IPS DF 6.9 (cell line): ENCODE measurements around the gene NETO2.
"Not testable (repeated sequence)": the region's sequence is repeated elsewhere in the genome, so short reads cannot be mapped to it uniquely, and the experiment has no call there.

Experiments used
- DNase-seq: peaks from one replicate; pipeline ENCODE4 v3.0.0-alpha.2; 2013; ENCODE audit warnings: low read depth, low spot score
- H3K27ac ChIP-seq: one replicate; pipeline ENCODE4 v1.5.1; 2013; ENCODE audit warnings: low read length, control low read depth
- H3K27me3 ChIP-seq: 2 replicates; pipeline ENCODE4 v1.6.1; 2013; ENCODE audit warnings: mild to moderate bottlenecking, low read length; ENCODE audit not compliant: control insufficient read depth, insufficient read depth
- H3K36me3 ChIP-seq: 2 replicates; pipeline ENCODE4 v1.6.1; 2013; ENCODE audit warnings: low read length; ENCODE audit not compliant: control insufficient read depth, insufficient read depth
- H3K4me1 ChIP-seq: 2 replicates; pipeline ENCODE4 v1.6.1; 2013; ENCODE audit warnings: low read length; ENCODE audit not compliant: control insufficient read depth, insufficient read depth
- H3K4me3 ChIP-seq: 2 replicates; pipeline ENCODE4 v1.5.1; 2013; ENCODE audit warnings: mild to moderate bottlenecking, low read length
- H3K9me3 ChIP-seq: 2 replicates; pipeline ENCODE4 v1.6.1; 2013; ENCODE audit warnings: low read length, inconsistent platforms; ENCODE audit not compliant: control insufficient read depth, insufficient read depth
- WGBS: extraction: QIAGEN DNeasy Blood & Tissue Kit; methylation state at CpG from one replicate; pipeline ENCODE4 v1.1.7; 2013; ENCODE audit warnings: mixed read lengths, missing lambda C conversion rate; ENCODE audit not compliant: insufficient read length, insufficient coverage; 5-methylcytosine and 5-hydroxymethylcytosine counted together

The NETO2 gene, protein sequence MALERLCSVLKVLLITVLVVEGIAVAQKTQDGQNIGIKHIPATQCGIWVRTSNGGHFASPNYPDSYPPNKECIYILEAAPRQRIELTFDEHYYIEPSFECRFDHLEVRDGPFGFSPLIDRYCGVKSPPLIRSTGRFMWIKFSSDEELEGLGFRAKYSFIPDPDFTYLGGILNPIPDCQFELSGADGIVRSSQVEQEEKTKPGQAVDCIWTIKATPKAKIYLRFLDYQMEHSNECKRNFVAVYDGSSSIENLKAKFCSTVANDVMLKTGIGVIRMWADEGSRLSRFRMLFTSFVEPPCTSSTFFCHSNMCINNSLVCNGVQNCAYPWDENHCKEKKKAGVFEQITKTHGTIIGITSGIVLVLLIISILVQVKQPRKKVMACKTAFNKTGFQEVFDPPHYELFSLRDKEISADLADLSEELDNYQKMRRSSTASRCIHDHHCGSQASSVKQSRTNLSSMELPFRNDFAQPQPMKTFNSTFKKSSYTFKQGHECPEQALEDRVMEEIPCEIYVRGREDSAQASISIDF

DNA sequence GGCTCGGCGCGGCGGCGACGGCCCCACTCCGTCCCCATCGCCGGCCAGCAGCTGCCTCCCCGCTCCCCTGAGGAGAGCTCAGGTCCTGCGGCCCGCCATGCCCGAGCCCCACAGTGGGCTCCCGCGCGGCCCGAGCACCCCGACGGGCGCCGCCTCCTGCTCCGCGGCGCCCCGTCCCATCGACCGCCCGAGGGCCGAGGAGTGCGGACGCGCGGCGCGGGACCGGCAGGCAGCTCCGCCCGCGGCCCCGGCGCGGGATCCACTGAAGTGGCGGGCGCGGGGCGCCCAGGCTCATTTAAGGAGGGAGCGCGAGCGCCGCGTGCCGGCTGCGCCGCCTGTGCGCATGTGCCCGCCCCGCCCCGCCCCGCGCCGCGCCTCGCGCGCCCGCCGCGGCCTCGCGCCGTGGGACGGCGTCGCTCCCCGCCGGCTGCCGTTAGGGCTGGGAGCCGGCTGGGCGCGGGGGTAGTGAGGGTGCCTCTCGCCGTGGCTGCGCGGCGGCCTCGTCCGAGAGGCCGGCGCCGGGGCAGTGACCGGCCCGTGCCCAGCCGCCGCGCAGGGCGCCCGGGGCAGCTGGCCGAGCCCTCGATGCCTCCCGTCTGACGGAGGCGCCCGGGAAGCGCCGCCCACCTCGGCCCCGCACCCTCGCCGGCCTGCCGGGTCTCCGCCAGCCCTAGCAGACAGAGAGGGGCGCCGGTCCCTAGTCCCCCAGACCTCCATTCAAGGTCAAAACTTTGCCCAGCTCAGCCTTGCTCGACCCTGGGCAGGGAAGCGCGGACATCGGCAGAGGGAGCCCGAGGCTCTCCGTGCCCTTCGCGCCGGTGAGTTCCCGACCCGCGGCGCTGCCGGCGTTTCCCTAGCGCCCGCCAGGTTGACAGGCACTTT, at the start of gene NETO2:
Gene NETO2 (minus strand): TSS at position 269 of the 882 bp plus-strand sequence. CDS start 333 bp downstream, outside the sequence.
- Histone ChIP-seq H3K27me3 (peaks cover 8% of the 10 kb centered on the region; the same call in 1 of the 2 replicates), H3K36me3 (no peaks in the 10 kb centered on the region), H3K27ac (no peak within 1 kb of the TSS), H3K4me3 (peak within 1 kb of the TSS; percentile 59; the same call in 1 of the 2 replicates), H3K4me1 (peaks cover 1% of the 10 kb centered on the region; the same call in 1 of the 2 replicates), H3K9me3 (no peaks in the 10 kb centered on the region)
- WGBS, result no CpG with 5 or more reads among the region's 130 CpGs
- no peak for DNase-seq

DNA sequence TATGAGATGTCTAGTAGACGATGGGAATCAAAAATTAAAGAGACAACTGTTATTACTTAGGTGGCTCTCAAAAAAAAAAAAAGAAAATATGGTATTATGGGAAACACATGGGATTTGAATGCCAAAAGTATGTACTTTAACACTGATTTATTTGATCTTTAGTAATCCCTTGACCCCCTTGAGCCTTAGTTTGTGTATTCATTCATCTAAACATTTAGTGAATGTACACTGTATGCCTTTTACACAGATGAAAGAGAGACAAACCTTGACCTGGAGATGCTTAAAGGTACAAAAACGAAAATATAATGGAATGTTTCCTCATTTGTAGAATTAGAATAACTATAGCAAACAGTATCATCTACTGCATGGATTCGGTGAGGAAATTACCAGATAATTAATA, 38.6 kb upstream of the NETO2 start:
- H3K27ac ChIP-seq, result no peak overlapping the region
- no peak for DNase-seq
- no CpG with 5 or more reads among the region's 3 CpGs for WGBS
- H3K4me3 ChIP-seq, result no peak overlapping the region
- no peaks in the 10 kb centered on the region; the same call in 1 of the 2 replicates for H3K9me3 ChIP-seq
- H3K36me3 ChIP-seq, result no peaks in the 10 kb centered on the region
- H3K4me1 ChIP-seq, result no peaks in the 10 kb centered on the region
- H3K27me3 ChIP-seq, result no peaks in the 10 kb centered on the region

DNA sequence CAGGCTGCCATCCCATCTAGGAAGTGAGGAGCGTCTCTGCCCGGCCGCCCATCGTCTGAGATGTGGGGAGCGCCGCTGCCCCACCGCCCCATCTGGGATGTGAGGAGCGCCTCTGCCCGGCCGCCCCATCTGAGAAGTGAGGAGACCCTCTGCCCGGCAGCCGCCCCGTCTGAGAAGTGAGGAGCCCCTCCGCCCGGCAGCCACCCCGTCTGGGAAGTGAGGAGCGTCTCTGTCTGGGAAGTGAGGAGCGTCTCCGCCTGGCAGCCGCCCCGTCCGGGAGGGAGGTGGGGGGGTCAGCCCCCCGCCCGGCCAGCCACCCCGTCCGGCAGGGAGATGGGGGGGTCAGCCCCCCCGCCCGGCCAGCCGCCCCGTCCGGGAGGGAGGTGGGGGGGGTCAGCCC, 37.3 kb upstream of the NETO2 start:
- H3K9me3 ChIP-seq, H3K4me3 ChIP-seq, H3K36me3 ChIP-seq, H3K4me1 ChIP-seq, H3K27me3 ChIP-seq, DNase-seq, H3K27ac ChIP-seq: not testable (repeated sequence)
- no CpG with 5 or more reads among the region's 31 CpGs for WGBS

DNA sequence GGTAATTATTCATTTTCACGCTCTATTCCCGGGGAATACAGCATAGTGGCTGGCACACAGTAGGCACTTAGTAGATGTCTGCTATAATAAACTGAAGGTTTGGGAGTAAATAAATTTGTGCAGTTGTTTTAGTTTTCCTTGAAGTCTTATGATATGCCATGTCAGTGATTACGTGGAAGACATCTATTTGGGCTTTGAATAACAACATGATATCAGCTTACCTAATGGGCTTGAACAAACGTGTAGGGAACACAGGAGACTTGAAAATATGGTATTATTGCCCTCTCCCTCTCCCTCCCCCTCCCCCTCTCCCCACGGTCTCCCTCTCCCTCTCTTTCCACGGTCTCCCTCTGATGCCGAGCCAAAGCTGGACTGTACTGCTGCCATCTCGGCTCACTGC, 36.3 kb upstream of the NETO2 start:
- H3K36me3 ChIP-seq, result no peaks in the 10 kb centered on the region
- WGBS, result no CpG with 5 or more reads among the region's 8 CpGs
- H3K27me3 ChIP-seq, result no peaks in the 10 kb centered on the region
- H3K4me1 ChIP-seq, result no peaks in the 10 kb centered on the region
- H3K9me3 ChIP-seq, result no peaks in the 10 kb centered on the region; the same call in 1 of the 2 replicates
- DNase-seq, result no peak
- no peak overlapping the region for H3K4me3 ChIP-seq
- no peak overlapping the region for H3K27ac ChIP-seq

DNA sequence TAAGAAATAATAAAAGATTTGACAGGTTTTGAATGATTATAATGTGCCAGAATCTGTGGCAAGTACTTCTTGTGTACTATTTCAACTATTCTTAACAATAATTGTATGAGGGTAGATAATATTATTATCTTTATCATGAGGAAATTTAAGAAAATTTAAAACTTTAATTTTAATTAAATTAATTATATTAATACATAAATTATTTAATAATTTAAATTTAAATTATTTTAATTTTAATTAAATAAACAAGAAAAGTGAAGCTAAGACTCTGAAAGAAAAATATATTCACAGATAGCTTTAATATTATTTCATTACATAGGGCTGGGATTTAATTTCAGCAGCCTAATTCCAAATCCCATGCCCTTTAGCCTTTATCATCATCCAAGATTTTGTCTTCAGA, 31.4 kb upstream of the NETO2 start:
- H3K36me3 ChIP-seq, result no peaks in the 10 kb centered on the region
- no peaks in the 10 kb centered on the region for H3K27me3 ChIP-seq
- no peaks in the 10 kb centered on the region for H3K4me1 ChIP-seq
- DNase-seq, result no peak
- no peaks in the 10 kb centered on the region for H3K9me3 ChIP-seq
- H3K27ac ChIP-seq, result no peak overlapping the region
- H3K4me3 ChIP-seq, result no peak overlapping the region

DNA sequence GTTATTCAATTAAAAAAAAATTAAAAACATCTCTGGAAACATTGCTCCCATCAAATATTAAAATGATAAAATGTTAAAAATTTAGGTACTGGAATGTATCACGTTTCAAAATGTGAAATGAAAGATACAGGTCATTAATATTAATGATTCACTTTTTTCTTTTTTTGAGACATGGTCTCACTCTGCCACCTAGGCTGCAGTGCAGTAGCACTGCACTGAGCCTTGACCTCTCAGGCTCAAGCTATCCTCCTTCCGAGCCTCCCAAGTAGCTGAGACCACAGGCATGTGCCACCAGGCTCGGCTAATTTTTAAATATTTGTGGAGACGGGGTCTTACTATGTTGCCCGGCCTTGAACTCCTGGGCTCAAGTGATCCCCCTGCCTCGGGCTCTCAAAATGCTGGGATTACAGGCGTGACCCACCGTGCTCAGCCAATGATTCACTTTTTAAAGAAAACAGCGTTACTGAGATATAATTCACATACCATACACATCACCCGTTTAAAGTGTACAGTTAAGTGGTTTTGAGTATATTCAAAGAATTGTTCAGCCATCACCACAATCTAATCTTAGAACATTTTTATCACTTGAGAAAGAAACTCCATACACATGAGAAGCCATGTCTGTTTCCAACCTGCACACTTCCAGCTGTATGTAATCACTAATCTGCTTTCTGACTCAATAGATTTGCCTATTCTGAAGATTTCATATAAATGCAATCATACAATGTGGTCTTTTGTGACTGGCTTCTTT, 19.1 kb upstream of the NETO2 start:
- Histone ChIP-seq H3K27ac (no peak overlapping the region), H3K27me3 (no peaks in the 10 kb centered on the region), H3K4me1 (no peaks in the 10 kb centered on the region), H3K4me3 (no peak overlapping the region), H3K9me3 (no peaks in the 10 kb centered on the region), H3K36me3 (no peaks in the 10 kb centered on the region)
- DNase-seq, result no peak
- no CpG with 5 or more reads among the region's 10 CpGs for WGBS

DNA sequence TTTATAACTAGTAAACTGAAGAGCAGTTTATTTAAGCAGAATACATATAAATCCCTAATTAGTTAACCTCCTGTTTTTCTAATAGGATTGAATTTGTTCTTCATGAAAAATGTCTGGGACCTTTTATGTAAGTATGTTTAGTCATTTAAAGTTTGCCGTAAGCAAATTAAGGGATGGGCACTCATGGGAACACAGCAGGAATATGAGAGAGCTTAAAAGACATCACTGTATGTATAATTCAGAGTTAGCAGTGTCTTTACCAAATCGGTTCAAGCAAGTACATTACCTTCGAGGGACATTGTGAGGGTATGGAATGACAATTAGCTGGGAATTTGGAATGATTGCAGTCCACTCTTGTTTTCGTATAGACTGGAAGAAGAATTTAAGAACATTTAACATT, 17.7 kb upstream of the NETO2 start:
- DNase-seq, result no peak
- H3K36me3 ChIP-seq, result no peaks in the 10 kb centered on the region

DNA sequence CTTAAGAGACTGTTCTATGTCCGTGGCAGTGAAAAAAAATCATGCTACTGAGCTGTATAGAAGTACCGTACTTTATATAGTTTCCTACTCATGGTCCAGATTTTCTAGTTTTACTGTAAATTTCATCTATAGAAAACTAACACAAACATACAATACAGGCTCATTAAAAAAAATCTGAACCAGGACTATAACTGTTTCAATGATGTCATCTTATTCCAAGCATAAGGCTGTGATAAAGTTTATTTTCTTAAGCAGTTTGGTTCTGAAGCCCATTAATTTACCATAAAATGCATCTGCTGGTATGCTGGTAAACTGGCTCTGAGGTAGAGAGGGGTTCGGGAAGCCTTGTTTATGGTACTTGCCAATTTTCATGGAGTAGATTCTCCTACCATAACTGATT, 16.7 kb upstream of the NETO2 start:
- no peak overlapping the region for H3K27ac ChIP-seq
- WGBS, result no CpG with 5 or more reads among the region's 3 CpGs
- DNase-seq, result no peak

More for the DNA sequence above, 17.7 kb upstream of the NETO2 start:
- Histone ChIP-seq H3K9me3 (no peaks in the 10 kb centered on the region), H3K27me3 (no peaks in the 10 kb centered on the region), H3K4me3 (no peak overlapping the region), H3K4me1 (no peaks in the 10 kb centered on the region), H3K27ac (no peak overlapping the region)
- no CpG with 5 or more reads among the region's 4 CpGs for WGBS

DNA sequence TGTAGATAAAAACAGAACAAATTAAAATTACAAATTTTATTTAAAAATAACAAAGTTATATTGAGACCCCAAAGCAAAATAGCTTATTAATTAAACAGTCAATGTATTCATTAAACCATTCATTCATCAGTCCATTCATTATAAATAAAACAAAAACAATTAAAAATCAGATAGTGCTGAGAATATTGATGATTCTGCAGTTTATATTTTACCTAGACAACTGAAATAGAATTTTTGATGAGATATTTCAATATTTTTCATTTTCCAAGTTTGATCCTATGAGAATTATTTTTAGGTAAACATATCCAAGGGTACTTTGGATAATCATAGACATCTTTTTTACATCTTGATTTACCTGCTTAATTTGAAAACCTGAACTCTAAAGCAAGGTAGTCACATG, 15.2 kb upstream of the NETO2 start:
- Histone ChIP-seq H3K27me3 (no peaks in the 10 kb centered on the region), H3K9me3 (no peaks in the 10 kb centered on the region), H3K4me1 (no peaks in the 10 kb centered on the region), H3K27ac (no peak overlapping the region), H3K36me3 (no peaks in the 10 kb centered on the region), H3K4me3 (no peak overlapping the region)
- no peak for DNase-seq

More for the DNA sequence above, 16.7 kb upstream of the NETO2 start:
- no peaks in the 10 kb centered on the region for H3K27me3 ChIP-seq
- H3K36me3 ChIP-seq, result no peaks in the 10 kb centered on the region
- H3K4me3 ChIP-seq, result no peak overlapping the region
- H3K9me3 ChIP-seq, result no peaks in the 10 kb centered on the region
- H3K4me1 ChIP-seq, result no peaks in the 10 kb centered on the region

DNA sequence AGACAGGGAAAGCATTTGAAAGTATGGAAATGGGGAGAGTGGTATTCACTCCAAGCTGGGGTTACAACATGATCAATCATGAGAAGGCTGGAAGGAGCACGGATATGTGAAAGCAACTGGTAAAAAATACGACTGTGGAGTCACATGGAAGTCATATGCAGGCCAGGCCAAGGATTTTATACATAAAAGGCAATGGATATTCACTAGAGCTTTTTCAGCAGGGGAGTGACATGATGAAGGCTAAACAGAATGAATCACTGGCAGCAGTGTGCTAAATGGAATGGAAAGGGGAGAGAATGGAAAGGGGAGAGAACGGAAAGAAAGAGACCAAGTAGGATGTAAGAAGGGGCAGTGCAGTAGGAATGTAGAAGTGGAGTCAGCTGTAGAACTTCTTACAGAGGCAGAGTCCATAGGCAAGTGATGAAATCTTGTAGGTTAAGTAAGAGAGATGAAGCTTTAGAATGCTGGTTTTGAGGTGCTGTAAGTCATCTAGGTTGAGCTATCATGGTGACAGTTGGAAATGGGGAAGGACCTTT, 13.0 kb upstream of the NETO2 start:
- H3K9me3 ChIP-seq, result no peaks in the 10 kb centered on the region; the same call in 1 of the 2 replicates
- 100% methylated on average over 1 of the region's 3 CpGs for WGBS
- no peaks in the 10 kb centered on the region for H3K4me1 ChIP-seq
- no peak for DNase-seq
- H3K27ac ChIP-seq, result no peak overlapping the region
- H3K4me3 ChIP-seq, result no peak overlapping the region
- H3K36me3 ChIP-seq, result no peaks in the 10 kb centered on the region
- no peaks in the 10 kb centered on the region for H3K27me3 ChIP-seq
